H1 (cell line): ENCODE data around the gene SNCAIP. TPM values are rescaled to one million over a fixed set of nuclear protein-coding genes. Genes with fewer than 3 reads are reported as not detected.

Experiments
- CTCF ChIA-PET: fragments of 300-600 bp; sonication (Branson Sonifier 250); formaldehyde crosslinking; loops from one replicate; lab custom pipeline; 2021; ENCODE audit not compliant: partially characterized antibody; lab: Charles Lee
- POLR2A ChIA-PET: fragments of 300-600 bp; sonication (Branson Sonifier 250); formaldehyde crosslinking; loops from one replicate; lab custom pipeline; 2021; ENCODE audit warnings: inconsistent platforms; ENCODE audit not compliant: partially characterized antibody; lab: Charles Lee
- DNase-seq, 2 experiments: peaks; one replicate each; pipeline versions ENCODE4 v3.0.0 to v3.0.0-alpha.2; 2010 to 2022; ENCODE audit warnings: low spot score in 2 of 2, low read depth in 1 of 2, mixed read lengths in 1 of 2
- FAIRE-seq: peaks from 2 replicates; lab custom pipeline; 2011; peaks lifted over from hg19 to GRCh38; lab: Jason Lieb, UNC
- H2AFZ ChIP-seq: 2 replicates; pipeline ENCODE4 v1.8.1; 2012; ENCODE audit warnings: low read length, inconsistent platforms
- H2AK5ac ChIP-seq: 2 replicates; pipeline ENCODE4 v1.6.1; 2013; ENCODE audit warnings: low read depth, low read length
- H2BK120ac ChIP-seq: replicated peaks from 2 replicates; pipeline ENCODE3; 2013; ENCODE audit warnings: low read depth, low read length, inconsistent platforms
- H2BK12ac ChIP-seq: 2 replicates; pipeline ENCODE4 v1.6.1; 2013; ENCODE audit warnings: low read depth, low read length
- H2BK15ac ChIP-seq: 2 replicates; pipeline ENCODE4 v1.6.1; 2013; ENCODE audit warnings: low read length
- H2BK20ac ChIP-seq: 2 replicates; pipeline ENCODE4 v1.6.1; 2013; ENCODE audit warnings: low read length
- H2BK5ac ChIP-seq: 2 replicates; pipeline ENCODE4 v1.6.1; 2013; ENCODE audit warnings: low read depth, low read length
- H3K14ac ChIP-seq: 2 replicates; pipeline ENCODE4 v1.6.1; 2013; ENCODE audit warnings: inconsistent platforms; ENCODE audit not compliant: insufficient read length
- H3K18ac ChIP-seq: 2 replicates; pipeline ENCODE4 v1.6.1; 2013; ENCODE audit warnings: low read length; ENCODE audit errors: extremely low read depth
- H3K23ac ChIP-seq: 2 replicates; pipeline ENCODE4 v1.6.1; 2013; ENCODE audit warnings: inconsistent platforms; ENCODE audit not compliant: insufficient read length
- H3K23me2 ChIP-seq: 2 replicates; pipeline ENCODE4 v1.6.1; 2013; ENCODE audit warnings: low read depth, low read length
- H3K27ac ChIP-seq: 2 replicates; pipeline ENCODE4 v1.6.1; 2011; ENCODE audit warnings: low read depth, low read length, inconsistent platforms
- H3K27me3 ChIP-seq, 4 experiments: replicated peaks in 1 of 4; 1 replicate in 1 of 4; 2 replicates in 3 of 4; pipeline versions ENCODE4 v1.6.1 to v1.8.1; 2011 to 2013; ENCODE audit warnings: low read length in 3 of 4, mild to moderate bottlenecking in 3 of 4, inconsistent platforms in 2 of 4, mixed read lengths in 2 of 4, moderate library complexity in 1 of 4; ENCODE audit not compliant: control insufficient read depth in 3 of 4, insufficient read depth in 3 of 4; ENCODE audit errors: extremely low read depth in 1 of 4
- H3K36me3 ChIP-seq, 4 experiments: 2 replicates each; pipeline versions ENCODE4 v1.6.1 to v1.8.1; 2011 to 2013; ENCODE audit warnings: mild to moderate bottlenecking in 4 of 4, low read length in 3 of 4, moderate library complexity in 2 of 4, control low read depth in 1 of 4, inconsistent platforms in 1 of 4; ENCODE audit not compliant: insufficient read depth in 4 of 4, control insufficient read depth in 2 of 4
- H3K4ac ChIP-seq: replicated peaks from 2 replicates; pipeline ENCODE3; 2013; ENCODE audit warnings: low read length, low read depth, mixed read lengths, inconsistent platforms; ENCODE audit not compliant: insufficient read length
- H3K4me1 ChIP-seq, 4 experiments: replicated peaks in 1 of 4; 1 replicate in 1 of 4; 2 replicates in 3 of 4; pipeline versions ENCODE4 v1.6.1 to v1.8.1; 2011 to 2013; ENCODE audit warnings: low read length in 3 of 4, inconsistent platforms in 2 of 4, mixed read lengths in 1 of 4; ENCODE audit not compliant: insufficient read depth in 4 of 4, control insufficient read depth in 3 of 4
- H3K4me2 ChIP-seq, 2 experiments: 2 replicates each; pipeline versions ENCODE4 v1.6.1 to v1.8.1; 2011 to 2013; ENCODE audit warnings: low read depth in 2 of 2, low read length in 2 of 2, control low read depth in 1 of 2, inconsistent platforms in 1 of 2, mild to moderate bottlenecking in 1 of 2; ENCODE audit not compliant: insufficient read depth in 1 of 2
- H3K4me3 ChIP-seq, 4 experiments: fragments of 200-600, 300-600 bp in 1 of 4; sonication (generic), shearing (Covaris generic), sonication (Bioruptor Twin) in 1 of 4; 2 replicates each; pipeline versions ENCODE4 v1.5.1 to v1.8.1; 2011 to 2016; ENCODE audit warnings: low read length in 4 of 4, low read depth in 3 of 4, control low read depth in 2 of 4, inconsistent platforms in 2 of 4, mild to moderate bottlenecking in 2 of 4, mixed read lengths in 1 of 4, moderate library complexity in 1 of 4; ENCODE audit not compliant: insufficient read depth in 2 of 4; ENCODE audit errors: extremely low read depth in 1 of 4
- H3K56ac ChIP-seq: replicated peaks from 2 replicates; pipeline ENCODE3; 2013; ENCODE audit warnings: low read depth, mild to moderate bottlenecking, mixed read lengths, low read length, inconsistent platforms; ENCODE audit not compliant: insufficient read length
- H3K79me1 ChIP-seq: 2 replicates; pipeline ENCODE4 v1.6.1; 2013; ENCODE audit warnings: low read depth, low read length, control low read depth
- H3K79me2 ChIP-seq, 2 experiments: 2 replicates each; pipeline versions ENCODE4 v1.6.1 to v1.8.1; 2012 to 2013; ENCODE audit warnings: low read length in 2 of 2, mild to moderate bottlenecking in 2 of 2, inconsistent platforms in 1 of 2; ENCODE audit not compliant: insufficient read depth in 2 of 2, control insufficient read depth in 1 of 2
- H3K9ac ChIP-seq, 4 experiments: replicated peaks in 1 of 4; 1 replicate in 1 of 4; 2 replicates in 3 of 4; pipeline versions ENCODE4 v1.6.1 to v1.8.1; 2011 to 2013; ENCODE audit warnings: low read depth in 3 of 4, low read length in 3 of 4, control low read depth in 2 of 4, mild to moderate bottlenecking in 2 of 4, moderate library complexity in 2 of 4, inconsistent platforms in 1 of 4; ENCODE audit errors: extremely low read depth in 1 of 4
- H3K9me3 ChIP-seq, 2 experiments: 2 replicates each; pipeline versions ENCODE4 v1.6.1 to v1.8.1; 2012 to 2013; ENCODE audit warnings: mild to moderate bottlenecking in 2 of 2, moderate library complexity in 2 of 2, control low read depth in 1 of 2, inconsistent platforms in 1 of 2, low read depth in 1 of 2, low read length in 1 of 2, mixed read lengths in 1 of 2; ENCODE audit not compliant: insufficient read depth in 2 of 2
- H4K20me1 ChIP-seq, 2 experiments: replicated peaks in 1 of 2; 2 replicates each; pipeline versions ENCODE3 to v1.8.1; 2011 to 2013; ENCODE audit warnings: inconsistent platforms in 2 of 2, low read length in 2 of 2, mild to moderate bottlenecking in 1 of 2; ENCODE audit not compliant: insufficient read depth in 2 of 2, control insufficient read depth in 1 of 2
- H4K5ac ChIP-seq: 2 replicates; pipeline ENCODE4 v1.6.1; 2013; ENCODE audit warnings: low read length, low read depth, mixed read lengths, inconsistent platforms; ENCODE audit not compliant: insufficient read length
- H4K8ac ChIP-seq: 2 replicates; pipeline ENCODE4 v1.8.0; 2013; ENCODE audit warnings: mild to moderate bottlenecking, moderate library complexity, low read length, inconsistent platforms; ENCODE audit not compliant: insufficient read depth; ENCODE audit errors: extremely low read depth
- H4K91ac ChIP-seq: replicated peaks from 2 replicates; pipeline ENCODE3; 2013; ENCODE audit warnings: low read length, mixed read lengths, inconsistent platforms; ENCODE audit not compliant: insufficient read length
- BACH1 ChIP-seq: IDR thresholded peaks from 2 replicates; pipeline ENCODE4 v1.6.1; 2012; ENCODE audit warnings: low read length, improper control_type of control experiment
- FOSL1 ChIP-seq: IDR thresholded peaks from 2 replicates; pipeline ENCODE4 v1.6.1; 2011; ENCODE audit warnings: mild to moderate bottlenecking, low read depth, low read length, moderate library complexity; ENCODE audit not compliant: insufficient read depth
- HDAC6 ChIP-seq: IDR thresholded peaks from one replicate; pipeline ENCODE4 v1.7.1; 2012; ENCODE audit warnings: low read depth, mild to moderate bottlenecking, inconsistent platforms, low read length, moderate library complexity
- PHF8 ChIP-seq: fragments of 200-600 bp; sonication (generic); conservative IDR thresholded peaks from 2 replicates; pipeline ENCODE4 v1.7.1; 2012; ENCODE audit warnings: low read depth, mild to moderate bottlenecking, inconsistent platforms, low read length, moderate library complexity
- RAD21 ChIP-seq, 2 experiments: IDR thresholded peaks in 1 of 2; conservative IDR thresholded peaks in 1 of 2; 2 replicates each; pipeline ENCODE4 v1.6.1; 2011; ENCODE audit warnings: low read depth in 2 of 2, low read length in 2 of 2, improper control_type of control experiment in 1 of 2, inconsistent platforms in 1 of 2, mild to moderate bottlenecking in 1 of 2, moderate library complexity in 1 of 2
- RBBP5 ChIP-seq: IDR thresholded peaks from 2 replicates; pipeline ENCODE4 v1.7.1; 2012; ENCODE audit warnings: low read depth, mild to moderate bottlenecking, inconsistent platforms, low read length, moderate library complexity, borderline replicate concordance
- RNF2 ChIP-seq: fragments of 200-900, 300-1000 bp; sonication (generic); IDR thresholded peaks from 2 replicates; pipeline ENCODE4 v1.7.1; 2016; ENCODE audit warnings: borderline replicate concordance, low read depth, mild to moderate bottlenecking, antibody characterized with exemption, low read length; ENCODE audit not compliant: poor library complexity, severe bottlenecking; ENCODE audit errors: missing control alignments
- SIN3A ChIP-seq, 2 experiments: IDR thresholded peaks in 1 of 2; conservative IDR thresholded peaks in 1 of 2; 2 replicates each; pipeline ENCODE4 v1.6.1; 2011 to 2012; ENCODE audit warnings: low read length in 2 of 2, improper control_type of control experiment in 1 of 2, low read depth in 1 of 2, mild to moderate bottlenecking in 1 of 2
- SUZ12 ChIP-seq: fragments of 200-600 bp; sonication (generic); IDR thresholded peaks from 2 replicates; pipeline ENCODE4 v1.6.1; 2012; ENCODE audit warnings: mild to moderate bottlenecking, inconsistent platforms, low read length, moderate library complexity, mixed read lengths
- TAF1 ChIP-seq: IDR thresholded peaks from 2 replicates; pipeline ENCODE4 v1.6.1; 2011; ENCODE audit warnings: mild to moderate bottlenecking, low read depth, low read length
- TAF7 ChIP-seq: optimal IDR thresholded peaks from 2 replicates; pipeline ENCODE3; 2011; ENCODE audit warnings: low read depth, mild to moderate bottlenecking, inconsistent platforms, low read length, moderate library complexity, borderline replicate concordance
- TBP ChIP-seq: IDR thresholded peaks from 2 replicates; pipeline ENCODE4 v1.6.1; 2011; ENCODE audit warnings: low read depth, low read length, improper control_type of control experiment
- TCF12 ChIP-seq: IDR thresholded peaks from 2 replicates; pipeline ENCODE4 v1.6.1; 2011; ENCODE audit warnings: low read depth, mild to moderate bottlenecking, low read length
- YY1 ChIP-seq: IDR thresholded peaks from 2 replicates; pipeline ENCODE4 v1.6.1; 2011; ENCODE audit warnings: low read depth, mild to moderate bottlenecking, low read length
- WGBS, 2 experiments: shearing (Covaris generic) in 1 of 2; methylation state at CpG; one replicate each; pipeline versions ENCODE4 v1.1.6 to v1.1.7; 2013 to 2015; ENCODE audit warnings: low lambda C conversion rate in 2 of 2, mixed read lengths in 2 of 2, inconsistent platforms in 1 of 2, low coverage in 1 of 2, missing lambda C conversion rate in 1 of 2; ENCODE audit not compliant: insufficient replicate concordance in 2 of 2, insufficient coverage in 1 of 2, insufficient read length in 1 of 2; ENCODE audit errors: extremely low coverage in 1 of 2, missing lambda C conversion rate in 1 of 2; 5-methylcytosine and 5-hydroxymethylcytosine counted together
- polyA plus RNA-seq, 7 experiments: library from polyadenylated mRNA; depleted of rRNA in 3 of 7; stranded (reverse) in 5 of 7; unstranded in 2 of 7; fragments of >200 nt in 5 of 7; fragments of 200-250 nt in 2 of 7; gene quantifications; 1 replicate in 5 of 7; 2 replicates in 1 of 7; 4 replicates in 1 of 7; pipeline versions ENCODE4 v1.2.1 to v1.2.3, GENCODE V29; 2011 to 2013; ENCODE audit warnings: missing spikeins in 2 of 7, mixed read lengths in 2 of 7
- total RNA-seq: library from RNA; stranded (reverse); fragmentation: NEBNext Ultra II Directional; extraction: Animal tissue kit (Norgen Biotek cat#: 25700); gene quantifications from 2 replicates; pipeline ENCODE4 v1.2.1, GENCODE V29; 2021

Gene SNCAIP
- total and polyA plus RNA-seq, 2 of the 8 experiments (the other 6 are each of a cell fraction or from before 2014, with no cell fraction given) = 3.9 to 9.0 TPM

GRCh38 chr5:122455939-122456338, 143.9 kb downstream of the SNCAIP start:
- WGBS, 2 experiments = 86% methylated on average over 1 of the region's 1 CpG; no CpG with 5 or more reads in 1 of the 2 experiments
- Histone ChIP-seq H3K9ac (no peak overlapping the region), H3K4me1 (no peaks in the 10 kb centered on the region), H3K23ac (no peak overlapping the region), H4K8ac (no peak overlapping the region), H3K4me3 (no peak overlapping the region), H3K4ac (peak overlapping the region; percentile 19), H3K36me3 (no peaks in the 10 kb centered on the region), H4K5ac (no peak overlapping the region), H3K27me3 (no peaks in the 10 kb centered on the region), H2BK5ac (no peak overlapping the region), H3K79me1 (no peaks in the 10 kb centered on the region), H3K14ac (no peak overlapping the region), H3K56ac (no peak overlapping the region), H4K20me1 (no peaks in the 10 kb centered on the region), H3K18ac (no peak overlapping the region), H3K79me2 (no peaks in the 10 kb centered on the region), H3K9me3 (no peaks in the 10 kb centered on the region), H2AFZ (no peak overlapping the region), H4K91ac (no peak overlapping the region), H2BK15ac (no peak overlapping the region), H2BK120ac (no peak overlapping the region), H3K4me2 (no peak overlapping the region), H2BK12ac (no peak overlapping the region; the same call in 1 of the 2 replicates), H2BK20ac (no peak overlapping the region), H3K23me2 (no peaks in the 10 kb centered on the region), H2AK5ac (no peak overlapping the region), H3K27ac (no peak overlapping the region)
- CTCF ChIA-PET = interaction anchor here (1.5 to 1.9 kb wide), 2 partner anchors 12 to 17 kb away, joined by 3 to 4 read pairs; no protein-coding TSS in a partner anchor
- DNase-seq (no peak), FAIRE-seq (no peak)
- POLR2A ChIA-PET = no interaction called here
- no peak for TF ChIP-seq PHF8
- TF ChIP-seq RNF2 = no peak
- TF ChIP-seq TAF7 = no peak
- no peak for TF ChIP-seq RAD21 (IDR thresholded peaks at IDR 0.05 in 1 of 2, conservative IDR thresholded peaks at IDR 0.05 in 1 of 2; ENCODE audit: low read depth in 2 of 2, low read length in 2 of 2)
- TF ChIP-seq SIN3A (conservative IDR thresholded peaks at IDR 0.05 in 1 of 2, IDR thresholded peaks at IDR 0.05 in 1 of 2; ENCODE audit: low read depth in 1 of 2, low read length in 2 of 2) = no peak
- no peak for TF ChIP-seq TCF12
- no peak for TF ChIP-seq TBP
- TF ChIP-seq RBBP5 = no peak
- TF ChIP-seq HDAC6 = no peak
- no peak for TF ChIP-seq YY1
- no peak for TF ChIP-seq TAF1
- TF ChIP-seq FOSL1 = no peak
- TF ChIP-seq BACH1 = no peak
- TF ChIP-seq SUZ12 = no peak
